Measurements from ENCODE around the gene DOCK4. TPM values are rescaled to one million over a fixed set of nuclear protein-coding genes. Genes with fewer than 3 reads are reported as not detected.

DOCK4 gene
- total and polyA plus RNA-seq, 4 donors = 7.2 to 48.9 (median 12.8) TPM

GRCh38 chr7:111747718-111748117 lies 458.5 kb downstream of the DOCK4 start (continued):
- no peak for TF ChIP-seq ZBTB33 (IDR thresholded peaks at IDR 0.05)

GRCh38 chr7:111746950-111747349 lies 459.2 kb downstream of the DOCK4 start:
- no peak for DNase-seq (ENCODE audit: low spot score)
- Histone ChIP-seq H3K4me1 (ENCODE audit: control insufficient read depth in 4 of 4, insufficient read depth in 4 of 4, low read length in 3 of 4) (peaks cover 0 to 10% (median 4%) of the 10 kb centered on the region in 4 donors), H3K9ac (ENCODE audit: low read depth in 1 of 2, low read length in 2 of 2) (no peak overlapping the region), H3K27me3 (ENCODE audit: control insufficient read depth in 4 of 4, insufficient read depth in 4 of 4, low read length in 3 of 4) (no peaks in the 10 kb centered on the region), H3K36me3 (ENCODE audit: control insufficient read depth in 4 of 4, insufficient read depth in 3 of 4, low read depth in 1 of 4, low read length in 3 of 4) (peaks cover 0 to 9% (median 0%) of the 10 kb centered on the region in 4 donors), H3K9me3 (ENCODE audit: control insufficient read depth in 4 of 4, low read length in 3 of 4) (no peaks in the 10 kb centered on the region), H3K27ac (ENCODE audit: low read depth in 1 of 2, low read length in 2 of 2) (no peak overlapping the region), H3K4me3 (ENCODE audit: low read depth in 1 of 3, low read length in 3 of 3) (no peak overlapping the region)
- TF ChIP-seq YY1 (IDR thresholded peaks at IDR 0.05) (no peak), RAD21 (IDR thresholded peaks at IDR 0.05) (no peak), MAX (IDR thresholded peaks at IDR 0.05) (no peak), NR2F2 (IDR thresholded peaks at IDR 0.05) (no peak), ATF3 (IDR thresholded peaks at IDR 0.05) (no peak), FOXA2 (IDR thresholded peaks at IDR 0.05) (no peak), HNF4A (conservative IDR thresholded peaks at IDR 0.05) (no peak), GABPA (IDR thresholded peaks at IDR 0.05 in 1 of 2, conservative IDR thresholded peaks at IDR 0.05 in 1 of 2) (no peak), FOXA1 (IDR thresholded peaks at IDR 0.05) (no peak), ZBTB33 (IDR thresholded peaks at IDR 0.05) (no peak), REST (IDR thresholded peaks at IDR 0.05) (no peak), HNF4G (IDR thresholded peaks at IDR 0.05) (no peak)
- WGBS = 84% methylated on average over 4 of the region's 4 CpGs

All from liver (tissue), 9 donors.